Activated CD4-positive, CD25-positive, alpha-beta regulatory T cell treated with anti-CD3 and anti-CD28 coated beads, Interleukin-2, amount 50 U/mL, for 24 hours (primary cell): ENCODE results near the gene PHACTR1.

Experiments
- ATAC-seq, 2 donors: fragments of 150-1000 bp; cut with Tn5 transposase; one replicate each; pipeline ENCODE4 v1.10.0; 2021; ENCODE audit warnings: mild to moderate bottlenecking in 1 of 2, moderate library complexity in 1 of 2

PHACTR1 gene

DNA sequence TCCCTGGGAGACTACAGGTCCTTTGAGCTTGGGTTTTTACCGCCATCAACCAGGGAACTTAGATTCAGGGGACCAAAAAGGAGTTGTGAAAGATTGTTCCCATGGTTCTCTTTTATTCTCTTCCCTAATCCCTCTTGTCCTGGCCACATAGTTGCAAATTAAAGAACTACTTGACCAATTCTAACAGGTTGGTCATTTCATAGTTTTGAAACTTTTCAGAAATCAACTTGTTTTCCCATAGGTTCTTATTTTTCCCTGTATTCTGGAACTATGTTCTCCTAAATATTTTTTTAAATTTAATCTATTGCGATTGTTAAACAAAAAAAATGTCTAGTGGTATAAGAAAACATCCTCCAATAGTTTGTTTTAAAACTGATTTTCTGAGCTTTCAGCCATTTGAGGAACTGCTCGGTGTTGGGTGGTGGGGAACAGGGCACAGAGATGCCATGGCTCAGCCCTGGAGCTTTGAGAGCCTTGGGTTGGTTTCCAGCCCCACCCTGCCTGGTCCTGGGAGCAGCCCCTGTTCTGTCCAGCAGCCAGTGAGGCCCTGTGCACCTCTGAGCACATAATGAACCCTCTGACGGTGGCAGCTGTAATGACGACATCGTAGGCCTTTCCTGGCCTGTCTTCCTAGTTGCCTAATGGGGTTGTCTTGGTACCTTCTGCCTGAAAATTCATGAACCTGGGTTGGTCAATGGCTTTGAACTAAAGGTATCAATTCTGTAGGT is 558.3 kb downstream of the PHACTR1 start:
- ATAC-seq = no peak

DNA sequence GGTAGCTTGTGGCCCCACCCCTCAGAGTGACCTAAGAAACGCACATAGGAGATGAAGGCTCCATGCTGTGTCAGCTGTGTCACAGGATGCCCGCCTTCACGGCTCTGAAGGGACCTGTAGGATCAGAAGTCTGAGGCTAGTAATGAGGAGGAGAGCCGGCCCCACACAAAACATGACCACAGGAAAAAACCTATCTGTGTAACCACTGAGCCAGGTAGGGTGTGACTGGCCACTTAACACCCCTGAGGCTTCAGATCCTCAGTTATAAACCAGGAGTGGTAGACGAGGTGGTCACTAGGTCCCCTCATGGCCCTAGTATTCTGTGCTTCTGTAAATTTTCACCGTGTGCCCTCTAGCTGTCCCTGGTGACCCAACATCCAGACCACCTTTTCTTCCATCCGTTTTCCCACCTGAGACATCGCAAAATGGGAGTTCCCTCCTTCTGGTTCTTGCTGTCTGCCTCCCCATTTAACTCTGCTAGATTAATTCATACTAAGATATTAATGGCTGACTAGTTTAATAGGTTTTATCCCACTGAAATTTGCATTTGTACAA is 558.9 kb downstream of the PHACTR1 start:
- ATAC-seq = no peak

DNA sequence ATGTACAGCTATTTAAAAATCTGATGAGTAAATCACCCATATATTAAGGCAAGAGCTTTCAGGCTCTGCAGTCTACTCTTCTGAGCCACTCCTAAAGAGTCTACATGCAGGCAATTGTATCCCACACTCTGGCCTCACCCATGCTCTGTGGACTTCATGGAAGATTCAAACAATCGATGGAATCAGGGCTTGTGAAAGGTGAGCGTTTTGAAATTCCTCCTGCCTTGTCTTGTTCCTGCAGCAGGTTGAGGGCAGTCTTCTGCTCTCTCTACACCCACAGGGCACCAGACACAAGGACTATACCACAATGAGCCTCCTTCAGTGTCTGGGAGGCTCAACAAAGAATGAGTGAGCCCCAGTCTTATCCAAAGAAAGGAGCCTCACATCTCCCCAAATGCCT is 560.7 kb downstream of the PHACTR1 start:
- no peak for ATAC-seq

DNA sequence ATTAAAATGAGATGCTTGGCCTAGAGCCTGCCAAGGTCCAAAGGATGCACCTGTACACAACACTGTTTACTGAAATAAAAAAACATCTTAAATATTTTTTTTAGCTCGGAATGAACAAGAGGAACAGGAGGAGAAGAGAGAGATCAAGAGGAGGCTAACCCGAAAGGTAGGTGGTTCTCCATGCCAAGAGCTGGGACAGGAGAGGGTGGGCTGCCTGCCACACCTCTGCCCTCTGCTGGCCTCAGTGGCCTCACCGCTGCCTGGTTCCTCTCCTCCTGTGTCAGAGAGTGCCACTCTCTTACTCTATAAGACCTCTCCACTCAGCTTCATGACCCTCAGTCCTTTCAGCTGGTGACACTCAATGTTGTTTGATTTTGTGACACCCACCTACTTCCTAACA is 561.6 kb downstream of the PHACTR1 start:
- no peak for ATAC-seq

DNA sequence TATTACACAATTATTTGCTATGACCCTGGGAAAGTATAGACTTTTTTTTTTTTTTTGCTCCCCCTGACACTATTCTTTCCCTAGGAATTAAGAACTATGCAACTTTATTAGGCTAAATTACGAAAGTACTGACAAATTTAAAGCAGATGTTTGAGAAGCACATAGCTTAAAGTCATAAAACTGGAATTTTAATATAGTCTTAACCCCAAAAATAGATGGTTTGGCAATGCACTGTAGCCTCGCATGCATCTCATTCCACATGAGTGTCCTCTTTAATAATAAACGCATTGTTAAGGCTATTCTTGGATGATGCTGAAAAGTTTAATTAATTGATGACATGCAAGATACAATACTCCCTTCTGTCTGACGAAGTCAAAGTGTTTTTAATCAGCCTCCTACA is 562.4 kb downstream of the PHACTR1 start:
- no peak for ATAC-seq

DNA sequence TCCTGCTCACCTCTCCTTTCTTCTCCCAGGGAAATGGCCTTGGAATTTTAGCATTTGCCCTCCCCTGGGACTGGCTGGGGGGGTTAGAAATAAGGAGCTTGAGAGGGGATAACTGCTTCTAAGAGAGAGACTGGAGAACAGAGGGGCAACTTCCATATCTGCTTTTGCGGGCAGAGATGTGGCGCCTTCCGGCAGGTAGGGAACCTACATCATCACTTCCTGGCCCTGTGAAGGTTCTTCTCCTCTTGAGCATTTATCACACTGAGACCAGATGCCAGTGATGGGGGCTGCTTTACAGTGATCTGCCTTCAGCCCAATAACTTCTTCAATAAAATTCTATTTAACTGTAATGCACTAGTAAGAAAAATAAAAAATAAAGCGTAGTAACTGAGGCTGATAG is 563.7 kb downstream of the PHACTR1 start:
- ATAC-seq = no peak

DNA sequence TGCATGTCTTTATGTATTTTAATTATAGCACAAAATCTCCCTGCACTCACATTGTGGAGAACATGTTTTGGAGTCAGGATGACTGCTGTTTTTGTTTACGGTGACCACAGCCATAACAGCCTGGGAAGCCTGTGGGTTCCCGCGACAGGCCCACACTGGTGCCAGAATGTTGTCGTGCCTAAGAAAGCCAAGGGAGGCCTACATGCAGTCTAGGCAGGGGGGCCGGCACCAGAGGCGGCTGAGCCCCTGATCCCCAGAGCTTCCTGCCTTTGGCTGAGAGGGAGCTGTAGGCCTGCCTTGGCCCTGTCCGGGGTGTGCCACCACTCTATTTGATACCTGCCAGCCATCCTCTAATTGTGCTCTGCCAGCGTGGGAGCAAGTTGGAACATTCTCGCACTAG is 565.1 kb downstream of the PHACTR1 start:
- no peak for ATAC-seq

DNA sequence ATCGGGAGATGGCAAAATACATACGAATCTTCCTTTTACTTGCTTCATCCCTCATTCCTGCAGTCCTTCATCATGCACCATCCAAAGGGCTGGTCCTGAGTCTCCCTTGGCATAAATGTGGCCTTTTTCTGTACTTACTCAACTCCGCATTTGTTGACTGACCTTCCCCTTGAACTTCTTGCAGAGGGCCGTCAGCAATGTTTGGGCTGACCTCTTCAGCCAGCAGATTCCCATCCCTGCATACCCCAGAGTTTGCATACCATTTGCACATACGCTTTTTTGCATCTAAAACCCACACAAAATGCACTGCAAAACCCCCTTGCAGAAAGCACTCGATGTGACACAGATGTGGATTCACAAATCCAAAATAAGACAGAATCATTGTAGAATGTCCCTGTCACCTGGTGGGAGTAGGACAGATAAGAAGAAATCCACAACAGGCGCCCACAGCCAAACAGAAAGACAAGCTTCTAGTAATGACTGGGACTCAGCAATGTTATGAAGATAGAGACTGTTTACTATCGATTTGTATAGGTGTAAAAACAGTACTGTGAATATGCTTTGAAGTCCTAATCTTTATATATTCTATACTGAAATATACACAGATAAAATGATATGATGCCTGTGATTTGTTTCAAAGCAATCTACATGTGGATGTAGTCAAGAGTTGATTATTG is 566.0 kb downstream of the PHACTR1 start:
- peak in 1 of 2 donors; percentile 17 for ATAC-seq

DNA sequence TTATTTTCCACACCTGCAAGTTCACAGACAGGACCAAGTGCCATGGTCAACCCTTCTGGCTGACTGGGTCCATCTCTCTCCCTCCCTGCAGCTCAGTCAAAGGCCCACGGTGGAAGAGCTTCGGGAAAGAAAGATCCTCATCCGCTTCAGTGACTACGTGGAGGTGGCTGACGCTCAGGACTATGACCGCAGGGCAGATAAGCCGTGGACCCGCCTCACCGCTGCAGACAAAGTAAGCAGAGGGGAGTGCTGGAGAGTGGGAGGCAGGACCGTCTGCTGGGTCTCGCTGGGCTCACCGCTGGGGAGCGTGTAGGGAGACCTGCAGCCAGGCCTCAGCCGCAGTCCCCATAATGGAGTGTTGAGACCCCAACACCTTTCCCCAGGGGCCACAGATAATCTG is 566.8 kb downstream of the PHACTR1 start:
- no peak for ATAC-seq

DNA sequence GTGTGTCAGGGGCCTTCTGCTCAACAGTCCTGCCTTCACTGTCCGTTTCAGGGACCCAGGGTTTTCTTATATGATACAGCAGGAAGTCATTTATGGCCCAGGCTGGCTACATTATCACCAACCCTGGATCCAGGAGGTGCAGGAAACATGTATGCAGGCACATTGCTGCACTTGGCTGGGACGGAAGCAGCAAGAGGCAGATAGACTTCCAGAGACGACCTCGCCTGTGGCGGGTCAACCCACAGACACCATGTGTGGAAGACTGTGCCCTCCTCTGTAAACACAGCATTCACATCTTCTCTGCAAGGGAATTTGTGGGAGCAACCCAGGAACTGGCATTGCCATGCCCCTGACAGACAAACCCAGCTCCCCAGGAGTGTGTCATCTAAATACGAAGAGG is 568.1 kb downstream of the PHACTR1 start:
- ATAC-seq = no peak

DNA sequence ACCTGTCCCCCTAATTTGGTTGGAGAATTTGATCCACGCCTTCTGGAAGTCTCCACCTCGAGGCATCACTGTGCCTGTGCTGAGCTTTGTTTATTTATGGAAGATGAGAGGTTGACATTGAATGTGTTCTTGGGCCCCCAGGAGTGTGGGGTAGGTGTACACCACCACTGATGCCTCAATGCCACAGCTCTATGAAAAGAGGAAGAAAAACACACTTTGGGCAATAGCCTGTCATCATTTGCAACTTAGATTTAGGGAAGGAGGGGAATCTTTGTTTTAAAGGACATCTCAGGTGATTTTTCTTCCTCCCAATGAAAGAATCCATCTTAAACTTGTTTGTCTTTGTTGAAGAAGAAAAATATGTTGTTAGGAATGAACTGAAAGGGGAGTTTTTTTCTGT is 569.1 kb downstream of the PHACTR1 start:
- no peak for ATAC-seq

DNA sequence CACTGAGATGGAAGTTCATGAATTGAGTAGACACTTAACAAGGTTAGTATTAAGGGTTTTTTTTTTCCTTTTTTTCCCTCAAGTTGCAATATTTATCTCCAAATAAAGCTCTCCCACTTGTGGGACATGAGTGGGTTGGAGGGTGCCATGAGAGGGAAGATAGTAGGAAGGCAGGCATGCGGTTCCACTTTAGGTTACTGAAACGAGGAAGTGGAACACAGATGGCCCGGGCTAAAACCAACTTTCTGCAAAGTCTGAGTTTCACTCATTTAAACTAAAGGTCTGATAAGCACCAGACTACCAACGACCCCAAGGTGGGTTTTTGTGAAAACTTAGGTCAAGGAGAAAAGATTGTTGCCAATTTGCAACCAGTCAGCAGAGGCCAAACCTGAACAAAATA is 569.6 kb downstream of the PHACTR1 start:
- ATAC-seq = no peak

DNA sequence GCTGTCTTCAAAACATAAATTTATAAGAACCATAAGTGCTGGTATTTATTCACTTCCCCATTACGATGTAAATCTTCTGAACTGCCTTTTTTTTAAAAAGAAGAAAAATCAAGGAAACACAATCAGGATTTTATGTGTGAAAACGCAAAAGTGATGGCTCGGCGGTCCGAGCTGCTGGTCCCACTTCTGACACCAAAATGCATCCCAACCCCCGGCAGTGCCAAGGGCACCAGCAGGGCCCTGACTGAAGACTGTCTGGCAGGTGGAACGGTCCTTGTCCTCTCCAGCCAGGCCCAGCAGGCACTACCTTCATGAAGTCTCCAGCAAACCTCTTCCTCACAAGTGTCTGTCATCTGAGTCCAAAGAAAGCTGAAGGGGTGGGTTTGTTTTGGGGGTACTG is 570.5 kb downstream of the PHACTR1 start:
- ATAC-seq = no peak

DNA sequence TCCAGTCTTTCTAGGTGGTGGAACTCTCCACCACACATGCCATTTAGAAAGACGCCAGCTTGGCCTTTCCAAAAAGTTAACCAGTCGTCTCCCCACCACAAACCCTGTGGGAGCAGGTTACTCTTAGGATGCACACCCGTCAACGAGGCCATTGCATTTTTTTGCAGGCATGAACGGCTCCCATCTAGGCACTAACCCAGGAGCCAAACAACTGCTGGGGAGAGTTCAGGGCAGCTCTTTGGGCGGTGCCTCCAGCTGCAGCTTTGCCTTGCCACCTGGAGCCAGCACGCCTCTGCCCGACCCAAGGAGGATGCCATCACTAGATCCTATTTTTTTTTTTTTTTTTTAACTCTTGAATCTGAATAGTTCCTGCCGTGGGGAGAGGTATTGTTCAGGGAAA is 571.9 kb downstream of the PHACTR1 start:
- no peak for ATAC-seq

DNA sequence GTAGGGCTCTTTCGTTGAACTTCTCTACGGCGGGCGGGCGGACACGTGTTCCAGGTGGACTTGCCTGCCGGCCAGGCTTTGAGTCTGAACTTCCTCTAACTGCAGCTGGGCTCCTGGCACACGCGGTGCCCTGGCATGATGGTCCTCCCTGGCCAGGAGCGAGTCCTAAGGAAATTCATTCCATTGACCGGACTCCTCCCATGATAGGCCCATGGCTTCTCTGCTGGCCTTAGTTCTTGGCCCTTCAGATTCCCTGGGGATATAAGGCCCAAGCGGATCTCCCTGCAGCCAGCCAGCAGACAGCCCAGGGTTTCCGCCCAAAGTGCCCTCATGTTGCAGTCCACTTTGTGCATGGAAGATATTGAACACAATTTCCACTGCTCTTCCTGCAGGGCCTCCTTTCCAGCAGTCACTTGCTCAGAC is 572.4 kb downstream of the PHACTR1 start:
- ATAC-seq = no peak

DNA sequence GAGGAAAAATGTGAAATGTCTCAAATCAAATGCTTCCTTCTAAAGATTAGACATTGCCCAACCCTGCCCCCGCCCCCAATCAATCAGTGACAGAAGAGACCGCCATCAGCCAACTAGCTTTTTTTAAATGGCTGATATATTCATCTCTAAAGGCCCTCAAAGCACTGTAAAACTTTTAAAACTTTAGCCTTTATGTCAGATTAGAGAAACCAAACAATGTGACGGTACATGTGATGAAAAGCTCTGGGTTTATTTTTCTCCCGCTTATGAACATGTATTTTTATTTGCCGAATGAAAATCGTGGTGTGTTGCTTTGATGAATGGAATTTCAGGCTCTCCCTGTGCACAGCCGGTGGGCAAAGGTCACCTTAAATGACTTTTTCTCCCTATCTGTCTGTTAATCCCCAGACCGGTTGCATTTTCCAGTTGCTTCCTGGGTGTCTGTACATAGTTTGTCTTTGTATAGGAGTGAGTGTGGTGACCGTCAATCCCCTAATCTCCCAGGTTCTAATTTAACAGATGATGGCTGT is 573.3 kb downstream of the PHACTR1 start:
- ATAC-seq = no peak

DNA sequence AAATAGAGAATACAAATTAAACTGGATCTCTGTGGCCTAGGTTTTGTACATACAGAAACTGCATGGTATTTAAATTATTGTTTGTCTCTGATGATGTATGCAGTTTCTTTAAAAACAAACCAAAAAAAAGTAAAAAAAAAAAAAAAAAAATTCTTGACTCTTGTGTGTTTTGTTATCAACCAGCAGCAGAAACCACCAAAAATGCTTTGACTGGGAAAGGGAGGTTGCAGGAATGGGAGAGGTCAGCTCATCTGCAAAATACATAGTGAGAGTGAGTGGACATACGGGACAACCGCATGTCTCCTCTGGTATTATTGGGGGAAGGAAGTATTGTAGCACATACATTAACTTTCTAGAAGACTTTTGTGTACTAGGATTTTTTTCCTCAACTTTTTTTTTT is 573.8 kb downstream of the PHACTR1 start:
- no peak for ATAC-seq

DNA sequence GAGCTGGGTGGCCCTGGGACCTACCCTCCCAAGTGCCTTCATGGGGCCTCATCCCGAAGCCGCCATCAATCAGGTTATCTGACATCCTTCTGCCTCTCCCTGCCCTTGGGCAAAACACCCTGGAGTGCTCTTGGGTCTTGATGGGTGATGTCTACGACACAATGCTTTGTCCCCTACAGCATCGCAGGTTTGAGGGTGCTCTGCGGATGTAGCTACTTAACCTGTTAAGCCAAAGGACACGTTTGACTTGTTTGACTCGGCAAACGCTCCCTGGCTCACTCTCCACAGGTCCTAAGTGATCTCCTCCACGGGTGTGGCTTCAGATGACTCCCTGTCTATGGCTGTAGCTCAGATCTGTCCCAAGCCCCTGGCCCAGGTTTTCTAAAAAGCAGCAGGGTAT is 576.2 kb downstream of the PHACTR1 start:
- ATAC-seq = no peak

DNA sequence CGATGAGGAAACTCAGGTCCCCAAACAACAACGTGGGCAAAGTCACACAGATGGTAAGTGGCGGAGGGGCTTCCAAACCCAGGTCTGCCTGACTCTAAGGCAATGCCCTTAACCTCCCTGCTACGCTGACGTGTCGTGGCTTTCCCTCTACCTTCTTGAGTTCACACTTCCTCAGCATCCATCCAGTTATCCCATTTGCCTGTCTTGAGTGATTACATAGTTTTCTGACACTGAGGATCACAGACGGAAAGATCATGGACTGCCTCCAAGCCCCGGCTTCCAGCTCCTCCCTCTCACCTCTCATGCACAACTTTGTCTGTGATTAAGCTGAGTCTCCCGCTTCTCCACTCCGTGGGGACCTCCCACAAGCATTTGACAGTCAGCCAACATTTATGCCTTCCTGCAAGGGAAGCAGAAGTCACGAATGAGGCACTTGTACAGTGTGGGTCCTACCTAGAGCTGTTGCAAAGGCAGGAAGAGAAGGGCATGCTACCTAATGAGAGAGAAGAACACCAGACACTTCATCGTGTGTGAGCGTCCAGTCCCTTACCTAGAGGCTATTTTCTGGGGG is 578.0 kb downstream of the PHACTR1 start:
- ATAC-seq = no peak

DNA sequence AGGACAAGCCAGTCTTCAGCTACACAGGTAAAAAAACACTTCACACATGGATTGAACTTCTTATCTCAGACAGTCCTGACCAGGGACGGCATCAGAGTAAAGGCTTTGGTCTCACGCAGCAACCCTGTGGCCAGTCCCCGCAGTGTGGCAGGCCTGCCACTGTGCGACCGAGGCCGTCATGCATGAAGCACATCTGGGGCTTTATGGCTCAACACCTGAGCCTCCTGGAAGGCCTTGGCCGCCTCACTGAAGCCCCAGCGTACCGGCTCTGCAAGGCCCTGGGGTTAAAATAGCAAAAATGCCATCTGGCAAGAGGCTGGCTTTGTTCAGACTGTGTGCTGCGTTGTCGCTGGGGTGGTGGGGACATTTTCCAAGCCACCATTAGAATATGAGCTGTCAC is 579.0 kb downstream of the PHACTR1 start:
- no peak for ATAC-seq

DNA sequence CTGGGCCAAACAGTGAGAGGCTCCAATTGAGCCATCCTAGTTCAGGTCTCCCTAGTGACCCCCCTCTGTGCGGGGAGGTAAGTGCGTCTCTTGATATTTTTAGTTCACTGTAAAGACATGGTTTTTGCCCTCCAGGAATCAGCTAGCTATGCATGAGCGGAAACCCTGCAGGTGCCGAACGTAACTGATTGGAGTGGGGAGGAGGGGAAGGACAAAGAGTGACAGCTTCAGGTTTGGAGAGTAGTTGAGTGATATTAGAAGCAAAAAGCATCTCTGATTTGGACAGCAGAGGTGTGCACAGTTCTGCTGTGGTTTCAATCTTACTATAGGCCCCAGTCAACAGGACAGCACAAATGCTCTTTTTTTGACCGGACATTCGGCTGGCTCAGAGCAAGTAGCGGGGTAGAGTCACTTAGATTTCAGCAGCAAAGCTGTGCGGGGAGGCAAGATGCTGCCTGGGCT is 580.0 kb downstream of the PHACTR1 start:
- no peak for ATAC-seq

DNA sequence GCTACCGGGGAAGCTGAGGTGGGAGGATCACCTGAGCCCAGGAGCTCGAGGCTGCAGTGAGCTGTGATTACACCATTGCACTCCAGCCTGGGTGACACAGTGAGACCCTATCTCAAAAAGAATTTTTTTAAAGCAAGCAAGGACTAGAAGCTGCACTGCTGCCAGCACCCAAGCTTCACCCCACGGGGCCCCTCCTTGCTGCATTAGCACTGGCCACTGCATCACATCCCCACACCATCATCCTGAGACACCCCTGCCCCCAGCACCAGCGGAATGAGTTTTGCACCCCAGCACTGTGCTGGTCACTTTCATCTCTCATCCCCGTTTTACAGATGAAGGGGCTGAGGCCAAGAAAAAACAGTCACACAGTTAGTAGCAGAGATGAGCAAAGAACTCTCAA is 580.8 kb downstream of the PHACTR1 start:
- no peak for ATAC-seq

DNA sequence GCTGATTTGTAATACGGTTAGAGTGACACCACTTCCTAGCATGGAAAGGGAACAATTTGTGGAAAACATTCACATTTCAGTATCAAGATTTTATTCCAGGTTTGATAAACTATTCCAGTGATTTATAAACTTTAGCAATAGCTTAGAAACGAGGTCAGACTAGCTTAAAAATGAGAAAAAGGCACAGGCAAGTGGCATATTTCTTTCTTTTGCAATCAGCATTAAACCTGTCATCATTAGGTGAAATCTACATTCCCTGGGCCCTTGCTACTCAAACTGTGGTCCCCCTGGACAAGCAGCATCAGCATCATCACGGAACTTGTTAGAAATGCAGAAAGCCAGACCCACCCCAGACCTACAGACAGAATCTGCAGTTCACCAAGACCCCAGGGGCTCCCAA is 581.9 kb downstream of the PHACTR1 start:
- ATAC-seq = no peak

DNA sequence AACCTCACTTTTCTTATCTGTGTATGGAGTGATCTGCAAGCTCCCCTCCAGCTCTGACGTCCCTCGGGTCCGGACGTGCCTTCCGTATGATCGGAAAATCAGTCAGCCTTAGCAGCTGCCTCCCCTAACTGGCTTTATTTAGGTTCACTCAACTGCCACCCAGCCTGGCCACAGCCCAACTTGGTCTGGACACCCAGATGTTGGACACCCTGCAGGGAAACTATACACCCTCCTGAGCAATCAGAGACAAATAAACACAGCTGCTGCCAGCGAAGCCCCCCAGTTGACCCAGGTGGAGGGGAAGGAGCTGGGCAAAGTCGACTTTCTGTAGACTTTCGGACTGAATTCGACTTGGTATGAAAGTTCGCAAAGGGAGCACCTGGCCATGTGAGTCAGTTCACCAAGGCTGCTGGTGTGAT is 582.8 kb downstream of the PHACTR1 start:
- ATAC-seq = no peak
